Keratinocyte (primary cell): ENCODE results near the gene TNS4.

Experiments
- EZH2 ChIP-seq: IDR thresholded peaks from one replicate; pipeline ENCODE4 v1.6.1; 2012; ENCODE audit warnings: inconsistent platforms, mild to moderate bottlenecking, low read length, moderate library complexity
- TF ChIP-seq, protein P1 (sequence below), 3 experiments: IDR thresholded peaks in 1 of 3; conservative IDR thresholded peaks in 1 of 3; optimal IDR thresholded peaks in 1 of 3; 2 replicates in 2 of 3; 3 replicates in 1 of 3; pipeline versions ENCODE3 to v1.5.1; 2011; ENCODE audit warnings: low read length in 3 of 3, mild to moderate bottlenecking in 3 of 3, moderate library complexity in 2 of 3, control low read depth in 1 of 3, inconsistent platforms in 1 of 3; ENCODE audit not compliant: insufficient read depth in 2 of 3; ENCODE audit errors: extremely low read depth in 1 of 3

DNA sequence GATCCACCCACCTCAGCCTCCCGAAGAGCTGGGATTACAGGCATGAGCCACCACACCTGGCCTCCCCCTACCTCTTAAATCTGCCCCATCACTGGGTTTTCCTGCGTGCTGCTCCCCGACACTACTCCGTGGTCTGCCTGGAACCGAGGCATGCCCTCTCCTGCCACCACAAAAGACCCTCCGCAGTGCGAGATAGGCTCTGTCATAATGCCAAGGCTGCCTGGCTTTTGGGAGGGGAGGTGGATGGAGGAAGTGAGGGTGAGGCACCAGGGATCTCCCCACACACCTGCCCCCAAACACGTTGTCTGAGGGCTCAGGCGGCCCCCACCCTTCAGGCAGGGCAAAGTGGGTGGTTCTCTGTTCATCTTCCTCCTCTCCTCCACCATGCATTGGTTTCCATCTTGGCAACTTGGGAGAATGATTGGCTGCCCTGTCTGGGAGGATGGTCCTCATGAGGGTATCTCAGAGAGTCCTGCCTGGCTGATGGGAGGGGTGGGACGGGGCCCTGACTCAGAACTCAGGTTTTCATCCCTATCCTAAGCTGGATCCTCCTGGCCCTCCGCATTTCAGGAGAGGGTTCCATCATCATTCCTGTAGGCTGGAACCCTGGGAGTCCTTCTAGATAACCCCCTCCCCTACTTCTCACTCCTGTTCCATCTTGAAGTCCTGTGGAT is 35.0 kb downstream of the TNS4 start:
- TF ChIP-seq EZH2, result no peak
- TF ChIP-seq, protein P1, sequence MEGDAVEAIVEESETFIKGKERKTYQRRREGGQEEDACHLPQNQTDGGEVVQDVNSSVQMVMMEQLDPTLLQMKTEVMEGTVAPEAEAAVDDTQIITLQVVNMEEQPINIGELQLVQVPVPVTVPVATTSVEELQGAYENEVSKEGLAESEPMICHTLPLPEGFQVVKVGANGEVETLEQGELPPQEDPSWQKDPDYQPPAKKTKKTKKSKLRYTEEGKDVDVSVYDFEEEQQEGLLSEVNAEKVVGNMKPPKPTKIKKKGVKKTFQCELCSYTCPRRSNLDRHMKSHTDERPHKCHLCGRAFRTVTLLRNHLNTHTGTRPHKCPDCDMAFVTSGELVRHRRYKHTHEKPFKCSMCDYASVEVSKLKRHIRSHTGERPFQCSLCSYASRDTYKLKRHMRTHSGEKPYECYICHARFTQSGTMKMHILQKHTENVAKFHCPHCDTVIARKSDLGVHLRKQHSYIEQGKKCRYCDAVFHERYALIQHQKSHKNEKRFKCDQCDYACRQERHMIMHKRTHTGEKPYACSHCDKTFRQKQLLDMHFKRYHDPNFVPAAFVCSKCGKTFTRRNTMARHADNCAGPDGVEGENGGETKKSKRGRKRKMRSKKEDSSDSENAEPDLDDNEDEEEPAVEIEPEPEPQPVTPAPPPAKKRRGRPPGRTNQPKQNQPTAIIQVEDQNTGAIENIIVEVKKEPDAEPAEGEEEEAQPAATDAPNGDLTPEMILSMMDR (optimal IDR thresholded peaks at IDR 0.05 in 1 of 3, IDR thresholded peaks at IDR 0.05 in 1 of 3, conservative IDR thresholded peaks at IDR 0.05 in 1 of 3; ENCODE audit: extremely low read depth in 1 of 3, insufficient read depth in 2 of 3, low read length in 3 of 3), result no peak
